HepG2 (cell line): Measurements from ENCODE around the gene INF2. TPM values are rescaled to one million over a fixed set of nuclear protein-coding genes. Genes with fewer than 3 reads are reported as not detected.

ENCODE experiments used
- ATAC-seq: fragments of 200-7000 bp; cut with Tn5 transposase; 3 replicates; pipeline ENCODE4 v1.9.1; 2020; ENCODE audit warnings: mild to moderate bottlenecking, moderate library complexity
- BruUV-seq: library from RNA; stranded (reverse); fragments of 400-500 nt; replicated peaks from 2 replicates; lab custom pipeline; 2021; lab: Mats Ljungman, UMichigan
- CTCF ChIA-PET: fragments of 300-600 bp; formaldehyde crosslinking; extraction: SDS; loops from one replicate; lab custom pipeline; 2021; ENCODE audit warnings: low total read pairs, inconsistent platforms, low intra/inter-chr PET ratio; lab: Yijun Ruan, JAX
- POLR2A ChIA-PET: fragments of 350-600 bp; sonication (Branson Sonifier 250); formaldehyde crosslinking; loops from one replicate; lab custom pipeline; 2020; ENCODE audit warnings: antibody characterized with exemption, inconsistent platforms; lab: Yijun Ruan, JAX
- DNase-seq: peaks from one replicate; pipeline ENCODE4 v3.0.0-alpha.2; 2015; ENCODE audit warnings: low spot score
- FAIRE-seq: peaks from 3 replicates; lab custom pipeline; 2011; peaks lifted over from hg19 to GRCh38; lab: Jason Lieb, UNC
- H2AFZ ChIP-seq: one replicate; pipeline ENCODE4 v1.6.1; 2011; ENCODE audit warnings: low read length, inconsistent platforms
- H3K27ac ChIP-seq: fragments of 300-600 bp; 3 replicates; pipeline ENCODE4 v1.8.0; 2011; ENCODE audit warnings: mixed run types, mild to moderate bottlenecking, mixed read lengths, low read length, inconsistent platforms; ENCODE audit not compliant: insufficient read depth; ENCODE audit errors: extremely low read length
- H3K27me3 ChIP-seq, 2 experiments: fragments of 200-600 bp in 1 of 2; 2 replicates in 1 of 2; 3 replicates in 1 of 2; pipeline versions ENCODE4 v1.6.0 to v1.8.0; 2011; ENCODE audit warnings: low read length in 2 of 2, mild to moderate bottlenecking in 2 of 2, moderate library complexity in 2 of 2, inconsistent platforms in 1 of 2; ENCODE audit not compliant: insufficient read depth in 2 of 2, control insufficient read depth in 1 of 2
- H3K36me3 ChIP-seq, 2 experiments: fragments of 200-600 bp in 1 of 2; replicated peaks in 1 of 2; 2 replicates in 1 of 2; 3 replicates in 1 of 2; pipeline versions ENCODE4 v1.5.1 to v1.8.0; 2011; ENCODE audit warnings: low read length in 2 of 2, inconsistent platforms in 1 of 2; ENCODE audit not compliant: insufficient read depth in 2 of 2, control insufficient read depth in 1 of 2
- H3K4me1 ChIP-seq: 2 replicates; pipeline ENCODE4 v1.5.1; 2012; ENCODE audit warnings: low read length, inconsistent platforms; ENCODE audit not compliant: insufficient read depth
- H3K4me2 ChIP-seq: 2 replicates; pipeline ENCODE4 v1.6.0; 2011; ENCODE audit warnings: low read depth, low read length, inconsistent platforms
- H3K4me3 ChIP-seq, 3 experiments: fragments of 200-600 bp in 1 of 3; sonication (generic), shearing (Covaris generic) in 1 of 3; replicated peaks in 1 of 3; 2 replicates each; pipeline ENCODE4 v1.5.1; 2011 to 2016; ENCODE audit warnings: low read length in 3 of 3, inconsistent platforms in 2 of 3, low read depth in 2 of 3, mild to moderate bottlenecking in 2 of 3, control low read depth in 1 of 3, mixed read lengths in 1 of 3; ENCODE audit not compliant: insufficient read depth in 1 of 3
- H3K79me2 ChIP-seq: one replicate; pipeline ENCODE4 v1.6.1; 2011; ENCODE audit warnings: low read length, inconsistent platforms; ENCODE audit not compliant: insufficient read depth
- H3K9ac ChIP-seq: 2 replicates; pipeline ENCODE4 v1.6.0; 2011; ENCODE audit warnings: mild to moderate bottlenecking, low read depth, low read length, inconsistent platforms; ENCODE audit not compliant: insufficient read depth
- H3K9me3 ChIP-seq: 2 replicates; pipeline ENCODE4 v1.5.1; 2012; ENCODE audit warnings: mild to moderate bottlenecking, low read length
- H4K20me1 ChIP-seq: 2 replicates; pipeline ENCODE4 v1.6.0; 2011; ENCODE audit warnings: inconsistent platforms, mild to moderate bottlenecking, low read length, moderate library complexity; ENCODE audit not compliant: insufficient read depth
- HOXD1 ChIP-seq: sonication (generic); formaldehyde crosslinking; IDR thresholded peaks from 2 replicates; pipeline ENCODE4 v1.5.0; 2020; ENCODE audit warnings: missing genetic modification reagents
- ZNF761 ChIP-seq: sonication (generic); formaldehyde crosslinking; conservative IDR thresholded peaks from 2 replicates; pipeline ENCODE4 v1.4.0; 2020; ENCODE audit warnings: mild to moderate bottlenecking, missing genetic modification reagents
- WGBS: methylation state at CpG from one replicate; pipeline ENCODE4 v1.1.6; 2017; ENCODE audit warnings: low lambda C conversion rate; 5-methylcytosine and 5-hydroxymethylcytosine counted together
- in situ Hi-C: cut with HindIII; loops from 2 replicates; pipeline ENCODE4 v1.10.0; 2017; ENCODE audit warnings: low pct_unique_long_range_greater_than_20kb; ENCODE audit not compliant: extremely low pct_ligation_motif_present
- intact Hi-C: fragments of 100-400 bp; cut with micrococcal nuclease; formaldehyde crosslinking; loops from one replicate; pipeline ENCODE4 v1.10.0; 2022; ENCODE audit not compliant: unreplicated experiment
- polyA plus RNA-seq, 8 experiments: library from polyadenylated mRNA; depleted of rRNA in 3 of 8; stranded (reverse) in 7 of 8; unstranded in 1 of 8; fragments of >200 nt; fragmentation: Illumina TruSeq in 4 of 8; extraction: Trizol in 4 of 8; gene quantifications; 2 replicates each; pipeline versions ENCODE4 v1.2.1 to v1.2.3, GENCODE V29; 2011 to 2016; ENCODE audit warnings: low read depth in 4 of 8, missing spikeins in 1 of 8, mixed read lengths in 1 of 8; ENCODE audit not compliant: insufficient read depth in 1 of 8
- total RNA-seq, 5 experiments: library from RNA; depleted of rRNA; stranded (reverse); fragments of >200 nt; fragmentation: Illumina TruSeq; extraction: Trizol; gene quantifications; 2 replicates each; pipeline ENCODE4 v1.2.3, GENCODE V29; 2016; ENCODE audit warnings: low read depth in 1 of 5
- TF ChIP-seq, protein P1 (sequence below): fragments of 450-650 bp; IDR thresholded peaks from 2 replicates; pipeline ENCODE4 v1.6.1; 2017
- TF ChIP-seq, protein P2 (sequence below): sonication (generic); formaldehyde crosslinking; IDR thresholded peaks from 2 replicates; pipeline ENCODE4 v1.5.1; 2020; ENCODE audit warnings: missing genetic modification reagents, mild to moderate bottlenecking, borderline replicate concordance

INF2 gene
- total and polyA plus RNA-seq, 2 of the 13 experiments (the other 11 are each of a cell fraction or from before 2014, with no cell fraction given), result 16.4 to 26.4 TPM

DNA sequence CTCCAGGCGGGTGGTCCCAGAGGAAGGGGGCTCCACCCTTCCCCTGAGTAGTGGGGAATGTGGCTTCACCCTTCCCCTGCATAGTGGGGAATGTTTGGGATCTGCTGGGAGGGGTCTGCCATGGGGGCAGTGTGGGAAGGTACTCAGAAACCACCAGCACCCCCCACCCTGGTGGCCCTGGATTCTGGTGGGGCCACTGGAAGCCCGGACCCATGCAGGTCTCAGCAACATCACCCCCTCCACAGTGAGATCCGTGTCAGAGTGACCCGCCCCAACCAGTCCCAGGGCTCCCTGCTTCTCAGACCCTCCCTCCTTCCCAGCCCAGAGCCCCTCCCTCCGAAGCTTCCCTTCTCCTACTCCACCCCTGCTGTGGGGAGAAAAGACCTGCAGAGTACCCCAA is 30.3 kb upstream of the INF2 start:
- 30% methylated on average over 3 of the region's 5 CpGs for WGBS
- POLR2A ChIA-PET, result no interaction called here
- no peaks in the 10 kb centered on the region for H4K20me1 ChIP-seq
- TF ChIP-seq, protein P1, sequence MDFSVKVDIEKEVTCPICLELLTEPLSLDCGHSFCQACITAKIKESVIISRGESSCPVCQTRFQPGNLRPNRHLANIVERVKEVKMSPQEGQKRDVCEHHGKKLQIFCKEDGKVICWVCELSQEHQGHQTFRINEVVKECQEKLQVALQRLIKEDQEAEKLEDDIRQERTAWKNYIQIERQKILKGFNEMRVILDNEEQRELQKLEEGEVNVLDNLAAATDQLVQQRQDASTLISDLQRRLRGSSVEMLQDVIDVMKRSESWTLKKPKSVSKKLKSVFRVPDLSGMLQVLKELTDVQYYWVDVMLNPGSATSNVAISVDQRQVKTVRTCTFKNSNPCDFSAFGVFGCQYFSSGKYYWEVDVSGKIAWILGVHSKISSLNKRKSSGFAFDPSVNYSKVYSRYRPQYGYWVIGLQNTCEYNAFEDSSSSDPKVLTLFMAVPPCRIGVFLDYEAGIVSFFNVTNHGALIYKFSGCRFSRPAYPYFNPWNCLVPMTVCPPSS, result no peak
- no peak for TF ChIP-seq HOXD1
- TF ChIP-seq, protein P2, sequence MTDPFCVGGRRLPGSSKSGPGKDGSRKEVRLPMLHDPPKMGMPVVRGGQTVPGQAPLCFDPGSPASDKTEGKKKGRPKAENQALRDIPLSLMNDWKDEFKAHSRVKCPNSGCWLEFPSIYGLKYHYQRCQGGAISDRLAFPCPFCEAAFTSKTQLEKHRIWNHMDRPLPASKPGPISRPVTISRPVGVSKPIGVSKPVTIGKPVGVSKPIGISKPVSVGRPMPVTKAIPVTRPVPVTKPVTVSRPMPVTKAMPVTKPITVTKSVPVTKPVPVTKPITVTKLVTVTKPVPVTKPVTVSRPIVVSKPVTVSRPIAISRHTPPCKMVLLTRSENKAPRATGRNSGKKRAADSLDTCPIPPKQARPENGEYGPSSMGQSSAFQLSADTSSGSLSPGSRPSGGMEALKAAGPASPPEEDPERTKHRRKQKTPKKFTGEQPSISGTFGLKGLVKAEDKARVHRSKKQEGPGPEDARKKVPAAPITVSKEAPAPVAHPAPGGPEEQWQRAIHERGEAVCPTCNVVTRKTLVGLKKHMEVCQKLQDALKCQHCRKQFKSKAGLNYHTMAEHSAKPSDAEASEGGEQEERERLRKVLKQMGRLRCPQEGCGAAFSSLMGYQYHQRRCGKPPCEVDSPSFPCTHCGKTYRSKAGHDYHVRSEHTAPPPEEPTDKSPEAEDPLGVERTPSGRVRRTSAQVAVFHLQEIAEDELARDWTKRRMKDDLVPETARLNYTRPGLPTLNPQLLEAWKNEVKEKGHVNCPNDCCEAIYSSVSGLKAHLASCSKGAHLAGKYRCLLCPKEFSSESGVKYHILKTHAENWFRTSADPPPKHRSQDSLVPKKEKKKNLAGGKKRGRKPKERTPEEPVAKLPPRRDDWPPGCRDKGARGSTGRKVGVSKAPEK (CRISPR knock-in tag), result no peak
- no peak for TF ChIP-seq ZNF761 (CRISPR knock-in tag)
- TF ChIP-seq, all 625 proteins: peak for 0
- CTCF ChIA-PET, result no interaction called here
- peaks cover 14 to 28% of the 10 kb centered on the region in 2 experiments; a peak in 4 of 5 replicates for H3K27me3 ChIP-seq
- no peaks in the 10 kb centered on the region for H3K79me2 ChIP-seq
- H3K9me3 ChIP-seq, result no peaks in the 10 kb centered on the region
- in situ Hi-C loops (loop anchor here (10.0 kb wide), 1 partner anchor 166 kb away; no protein-coding TSS in a partner anchor), intact Hi-C loops (no loop called here)
- no TSS peak for BruUV-seq
- no peaks in the 10 kb centered on the region for H3K36me3 ChIP-seq
- no peak overlapping the region for H3K4me3 ChIP-seq
- no peak overlapping the region for H2AFZ ChIP-seq
- no peak overlapping the region for H3K4me2 ChIP-seq
- no peak overlapping the region for H3K9ac ChIP-seq
- ATAC-seq (no peak), DNase-seq (no peak), FAIRE-seq (no peak)
- H3K4me1 ChIP-seq, result peaks cover 57% of the 10 kb centered on the region
- no peak overlapping the region for H3K27ac ChIP-seq
